HepG2 (cell line): ENCODE results near the gene DAB1. TPM values are rescaled to one million over a fixed set of nuclear protein-coding genes. Genes with fewer than 3 reads are reported as not detected.
A peak's percentile ranks its signal among the peaks of the same experiment; 100 is the strongest.

Experiments
- ARNT2 ChIP-seq: sonication (generic); formaldehyde crosslinking; IDR thresholded peaks from 2 replicates; pipeline ENCODE4 v1.8.0; 2022; ENCODE audit warnings: mild to moderate bottlenecking, low read depth, missing genetic modification reagents, moderate library complexity
- FIP1L1 ChIP-seq: fragments of 200-400 bp; formaldehyde crosslinking; IDR thresholded peaks from 2 replicates; pipeline ENCODE4 v1.6.1; 2018; ENCODE audit warnings: low read depth, mild to moderate bottlenecking, low read length, moderate library complexity, borderline replicate concordance; ENCODE audit not compliant: insufficient read depth
- HCFC1 ChIP-seq: fragments of 150-350 bp; IDR thresholded peaks from 2 replicates; pipeline ENCODE4 v1.6.1; 2014; ENCODE audit warnings: low read depth, low read length
- HOXA5 ChIP-seq: sonication (generic); formaldehyde crosslinking; IDR thresholded peaks from 2 replicates; pipeline ENCODE4 v1.4.0; 2020; ENCODE audit warnings: missing genetic modification reagents
- KDM5B ChIP-seq: sonication (generic); formaldehyde crosslinking; IDR thresholded peaks from 2 replicates; pipeline ENCODE4 v1.4.0; 2020; ENCODE audit warnings: missing genetic modification reagents, mild to moderate bottlenecking, borderline replicate concordance
- RAD21 ChIP-seq: fragments of 450-650 bp; formaldehyde crosslinking; IDR thresholded peaks from 2 replicates; pipeline ENCODE4 v1.5.0; 2020; ENCODE audit warnings: mild to moderate bottlenecking
- SRY ChIP-seq: sonication (generic); formaldehyde crosslinking; IDR thresholded peaks from 2 replicates; pipeline ENCODE4 v1.8.0; 2022; ENCODE audit warnings: mild to moderate bottlenecking, missing genetic modification reagents
- TMF1 ChIP-seq: sonication (generic); formaldehyde crosslinking; IDR thresholded peaks from 2 replicates; pipeline ENCODE4 v1.8.1; 2022; ENCODE audit warnings: low read depth, missing genetic modification reagents
- TP53 ChIP-seq: sonication (generic); formaldehyde crosslinking; conservative IDR thresholded peaks from 2 replicates; pipeline ENCODE4 v1.4.0; 2020; ENCODE audit warnings: missing genetic modification reagents
- ZFX ChIP-seq: sonication (generic); formaldehyde crosslinking; IDR thresholded peaks from 2 replicates; pipeline ENCODE4 v1.4.0; 2020; ENCODE audit warnings: mild to moderate bottlenecking, low read depth, missing genetic modification reagents, moderate library complexity
- ZFYVE20 ChIP-seq: sonication (generic); formaldehyde crosslinking; IDR thresholded peaks from 2 replicates; pipeline ENCODE4 v1.8.0; 2023; ENCODE audit warnings: low read depth, mild to moderate bottlenecking, moderate library complexity, missing genetic modification reagents, borderline replicate concordance
- ZIK1 ChIP-seq: sonication (generic); formaldehyde crosslinking; IDR thresholded peaks from 2 replicates; pipeline ENCODE4 v1.5.0; 2020; ENCODE audit warnings: mild to moderate bottlenecking, low read depth, missing genetic modification reagents, borderline replicate concordance
- ZNF251 ChIP-seq: sonication (generic); formaldehyde crosslinking; IDR thresholded peaks from 2 replicates; pipeline ENCODE4 v1.9.0; 2021; ENCODE audit warnings: mild to moderate bottlenecking, missing genetic modification reagents
- ZNF337 ChIP-seq: sonication (generic); formaldehyde crosslinking; IDR thresholded peaks from 2 replicates; pipeline ENCODE4 v1.5.1; 2020; ENCODE audit warnings: missing genetic modification reagents, low read depth, mild to moderate bottlenecking, borderline replicate concordance
- ZNF75D ChIP-seq: sonication (generic); formaldehyde crosslinking; IDR thresholded peaks from 2 replicates; pipeline ENCODE4 v1.8.1; 2023; ENCODE audit warnings: missing genetic modification reagents, mild to moderate bottlenecking, borderline replicate concordance
- ZNF83 ChIP-seq: sonication (generic); formaldehyde crosslinking; IDR thresholded peaks from 2 replicates; pipeline ENCODE4 v1.4.0; 2020; ENCODE audit warnings: missing genetic modification reagents, mild to moderate bottlenecking, borderline replicate concordance
- ZZZ3 ChIP-seq: sonication (generic); formaldehyde crosslinking; IDR thresholded peaks from 2 replicates; pipeline ENCODE4 v1.4.0; 2020; ENCODE audit warnings: missing genetic modification reagents, mild to moderate bottlenecking, borderline replicate concordance
- polyA plus RNA-seq, 8 experiments: library from polyadenylated mRNA; depleted of rRNA in 3 of 8; stranded (reverse) in 7 of 8; unstranded in 1 of 8; fragments of >200 nt; fragmentation: Illumina TruSeq in 4 of 8; extraction: Trizol in 4 of 8; gene quantifications; 2 replicates each; pipeline versions ENCODE4 v1.2.1 to v1.2.3, GENCODE V29; 2011 to 2016; ENCODE audit warnings: low read depth in 4 of 8, missing spikeins in 1 of 8, mixed read lengths in 1 of 8; ENCODE audit not compliant: insufficient read depth in 1 of 8
- total RNA-seq, 5 experiments: library from RNA; depleted of rRNA; stranded (reverse); fragments of >200 nt; fragmentation: Illumina TruSeq; extraction: Trizol; gene quantifications; 2 replicates each; pipeline ENCODE4 v1.2.3, GENCODE V29; 2016; ENCODE audit warnings: low read depth in 1 of 5
- TF ChIP-seq, protein P1 (sequence below): sonication (generic); formaldehyde crosslinking; IDR thresholded peaks from 2 replicates; pipeline ENCODE4 v1.9.0; 2021; ENCODE audit warnings: missing genetic modification reagents, borderline replicate concordance
- TF ChIP-seq, protein P2 (sequence below): sonication (generic); formaldehyde crosslinking; IDR thresholded peaks from 2 replicates; pipeline ENCODE4 v1.4.0; 2020; ENCODE audit warnings: mild to moderate bottlenecking, missing genetic modification reagents
- TF ChIP-seq, protein P3 (sequence below): sonication (generic); formaldehyde crosslinking; IDR thresholded peaks from 2 replicates; pipeline ENCODE4 v1.4.0; 2020; ENCODE audit warnings: missing genetic modification reagents, borderline replicate concordance
- TF ChIP-seq, protein P4 (sequence below): sonication (generic); formaldehyde crosslinking; IDR thresholded peaks from 2 replicates; pipeline ENCODE4 v1.5.0; 2020; ENCODE audit warnings: mild to moderate bottlenecking, missing genetic modification reagents, moderate library complexity

Gene DAB1
- total and polyA plus RNA-seq, 2 of the 13 experiments (the other 11 are each of a cell fraction or from before 2014, with no cell fraction given), result 0.04 to 0.13 TPM

DNA sequence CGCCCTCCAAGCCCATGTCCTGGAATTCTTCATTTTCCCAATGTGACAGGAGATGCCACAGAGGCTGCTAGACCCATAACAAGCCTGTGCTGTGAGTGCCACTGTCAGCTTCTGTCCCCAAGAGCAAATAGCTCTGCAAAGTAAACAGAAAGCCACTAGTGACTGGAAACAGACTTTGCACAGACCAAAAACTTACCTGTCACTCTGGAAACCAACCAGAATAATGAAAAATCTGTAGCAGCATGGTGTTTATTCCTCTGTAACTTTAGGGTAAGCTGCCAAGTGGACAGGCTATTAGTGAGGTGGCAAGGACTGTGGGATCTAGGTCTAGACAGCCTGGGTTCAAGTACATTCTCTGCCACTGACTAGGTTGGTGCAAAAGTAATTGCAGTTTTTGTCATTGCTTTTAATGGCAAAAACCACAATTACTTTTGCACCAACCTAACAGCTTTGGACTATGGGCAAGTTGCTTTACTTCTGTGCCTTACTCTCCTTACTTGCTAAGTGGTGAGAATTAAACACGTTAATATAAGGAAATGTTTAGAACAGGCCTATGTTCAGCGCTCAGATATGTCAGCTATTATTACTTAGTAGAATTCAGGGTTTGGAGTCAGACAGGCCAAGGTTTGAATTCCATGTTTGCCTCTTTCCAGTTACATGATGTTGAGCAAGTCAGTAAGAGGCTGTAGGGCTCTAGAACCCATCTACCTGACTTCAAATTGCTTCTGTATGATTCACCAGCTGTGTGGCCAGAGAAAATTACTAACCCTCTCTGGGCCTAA, 457.8 kb downstream of the DAB1 start, which contains the start of gene C8B (continued):
- TF ChIP-seq FIP1L1 (no peak), ARNT2 (CRISPR knock-in tag) (no peak), ZZZ3 (no peak), ZIK1 (CRISPR knock-in tag) (no peak), TMF1 (CRISPR knock-in tag) (no peak), ZFX (CRISPR knock-in tag) (no peak), TP53 (CRISPR knock-in tag) (no peak), KDM5B (no peak), SRY (CRISPR knock-in tag) (no peak), ZNF75D (CRISPR knock-in tag) (no peak), ZNF83 (no peak), ZNF251 (CRISPR knock-in tag) (no peak), ZNF337 (CRISPR knock-in tag) (no peak), HOXA5 (CRISPR knock-in tag) (no peak), HCFC1 (no peak), RAD21 (CRISPR knock-in tag) (no peak), ZFYVE20 (CRISPR knock-in tag) (no peak)
- TF ChIP-seq, protein P1, sequence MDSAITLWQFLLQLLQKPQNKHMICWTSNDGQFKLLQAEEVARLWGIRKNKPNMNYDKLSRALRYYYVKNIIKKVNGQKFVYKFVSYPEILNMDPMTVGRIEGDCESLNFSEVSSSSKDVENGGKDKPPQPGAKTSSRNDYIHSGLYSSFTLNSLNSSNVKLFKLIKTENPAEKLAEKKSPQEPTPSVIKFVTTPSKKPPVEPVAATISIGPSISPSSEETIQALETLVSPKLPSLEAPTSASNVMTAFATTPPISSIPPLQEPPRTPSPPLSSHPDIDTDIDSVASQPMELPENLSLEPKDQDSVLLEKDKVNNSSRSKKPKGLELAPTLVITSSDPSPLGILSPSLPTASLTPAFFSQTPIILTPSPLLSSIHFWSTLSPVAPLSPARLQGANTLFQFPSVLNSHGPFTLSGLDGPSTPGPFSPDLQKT, result no peak
- TF ChIP-seq, protein P2, sequence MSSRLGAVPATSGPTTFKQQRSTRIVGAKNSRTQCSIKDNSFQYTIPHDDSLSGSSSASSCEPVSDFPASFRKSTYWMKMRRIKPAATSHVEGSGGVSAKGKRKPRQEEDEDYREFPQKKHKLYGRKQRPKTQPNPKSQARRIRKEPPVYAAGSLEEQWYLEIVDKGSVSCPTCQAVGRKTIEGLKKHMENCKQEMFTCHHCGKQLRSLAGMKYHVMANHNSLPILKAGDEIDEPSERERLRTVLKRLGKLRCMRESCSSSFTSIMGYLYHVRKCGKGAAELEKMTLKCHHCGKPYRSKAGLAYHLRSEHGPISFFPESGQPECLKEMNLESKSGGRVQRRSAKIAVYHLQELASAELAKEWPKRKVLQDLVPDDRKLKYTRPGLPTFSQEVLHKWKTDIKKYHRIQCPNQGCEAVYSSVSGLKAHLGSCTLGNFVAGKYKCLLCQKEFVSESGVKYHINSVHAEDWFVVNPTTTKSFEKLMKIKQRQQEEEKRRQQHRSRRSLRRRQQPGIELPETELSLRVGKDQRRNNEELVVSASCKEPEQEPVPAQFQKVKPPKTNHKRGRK (CRISPR knock-in tag), result no peak
- TF ChIP-seq, protein P3, sequence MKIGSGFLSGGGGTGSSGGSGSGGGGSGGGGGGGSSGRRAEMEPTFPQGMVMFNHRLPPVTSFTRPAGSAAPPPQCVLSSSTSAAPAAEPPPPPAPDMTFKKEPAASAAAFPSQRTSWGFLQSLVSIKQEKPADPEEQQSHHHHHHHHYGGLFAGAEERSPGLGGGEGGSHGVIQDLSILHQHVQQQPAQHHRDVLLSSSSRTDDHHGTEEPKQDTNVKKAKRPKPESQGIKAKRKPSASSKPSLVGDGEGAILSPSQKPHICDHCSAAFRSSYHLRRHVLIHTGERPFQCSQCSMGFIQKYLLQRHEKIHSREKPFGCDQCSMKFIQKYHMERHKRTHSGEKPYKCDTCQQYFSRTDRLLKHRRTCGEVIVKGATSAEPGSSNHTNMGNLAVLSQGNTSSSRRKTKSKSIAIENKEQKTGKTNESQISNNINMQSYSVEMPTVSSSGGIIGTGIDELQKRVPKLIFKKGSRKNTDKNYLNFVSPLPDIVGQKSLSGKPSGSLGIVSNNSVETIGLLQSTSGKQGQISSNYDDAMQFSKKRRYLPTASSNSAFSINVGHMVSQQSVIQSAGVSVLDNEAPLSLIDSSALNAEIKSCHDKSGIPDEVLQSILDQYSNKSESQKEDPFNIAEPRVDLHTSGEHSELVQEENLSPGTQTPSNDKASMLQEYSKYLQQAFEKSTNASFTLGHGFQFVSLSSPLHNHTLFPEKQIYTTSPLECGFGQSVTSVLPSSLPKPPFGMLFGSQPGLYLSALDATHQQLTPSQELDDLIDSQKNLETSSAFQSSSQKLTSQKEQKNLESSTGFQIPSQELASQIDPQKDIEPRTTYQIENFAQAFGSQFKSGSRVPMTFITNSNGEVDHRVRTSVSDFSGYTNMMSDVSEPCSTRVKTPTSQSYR (CRISPR knock-in tag), result 0 out of 2 replicates have a peak, but pooled peaks have one; percentile 20
- TF ChIP-seq, protein P4, sequence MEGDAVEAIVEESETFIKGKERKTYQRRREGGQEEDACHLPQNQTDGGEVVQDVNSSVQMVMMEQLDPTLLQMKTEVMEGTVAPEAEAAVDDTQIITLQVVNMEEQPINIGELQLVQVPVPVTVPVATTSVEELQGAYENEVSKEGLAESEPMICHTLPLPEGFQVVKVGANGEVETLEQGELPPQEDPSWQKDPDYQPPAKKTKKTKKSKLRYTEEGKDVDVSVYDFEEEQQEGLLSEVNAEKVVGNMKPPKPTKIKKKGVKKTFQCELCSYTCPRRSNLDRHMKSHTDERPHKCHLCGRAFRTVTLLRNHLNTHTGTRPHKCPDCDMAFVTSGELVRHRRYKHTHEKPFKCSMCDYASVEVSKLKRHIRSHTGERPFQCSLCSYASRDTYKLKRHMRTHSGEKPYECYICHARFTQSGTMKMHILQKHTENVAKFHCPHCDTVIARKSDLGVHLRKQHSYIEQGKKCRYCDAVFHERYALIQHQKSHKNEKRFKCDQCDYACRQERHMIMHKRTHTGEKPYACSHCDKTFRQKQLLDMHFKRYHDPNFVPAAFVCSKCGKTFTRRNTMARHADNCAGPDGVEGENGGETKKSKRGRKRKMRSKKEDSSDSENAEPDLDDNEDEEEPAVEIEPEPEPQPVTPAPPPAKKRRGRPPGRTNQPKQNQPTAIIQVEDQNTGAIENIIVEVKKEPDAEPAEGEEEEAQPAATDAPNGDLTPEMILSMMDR (CRISPR knock-in tag), result peak; percentile 22; the same call in 1 of the 2 replicates
